B cell (primary cell): Measurements from ENCODE around the gene NDUFAF5. TPM values are rescaled to one million over a fixed set of nuclear protein-coding genes. Genes with fewer than 3 reads are reported as not detected.
A peak's percentile ranks its signal among the peaks of the same experiment; 100 is the strongest.

Experiments
- ATAC-seq: fragments of 200-7000 bp; cut with Tn5 transposase; one replicate; pipeline ENCODE4 v1.10.0; 2021; ENCODE audit warnings: low read depth, mild to moderate bottlenecking, moderate number of reproducible peaks, moderate library complexity
- CTCF ChIA-PET: fragments of 350-600 bp; sonication (Branson Sonifier 250); formaldehyde crosslinking; loops from one replicate; lab custom pipeline; 2021; ENCODE audit warnings: antibody characterized with exemption, inconsistent platforms; lab: Charles Lee
- POLR2A ChIA-PET: fragments of 350-600 bp; sonication (Branson Sonifier 250); formaldehyde crosslinking; loops from one replicate; lab custom pipeline; 2021; ENCODE audit warnings: antibody characterized with exemption; lab: Charles Lee
- DNase-seq: peaks from one replicate; pipeline ENCODE4 v3.0.0; 2013
- H2AFZ ChIP-seq: 2 replicates; pipeline ENCODE4 v1.6.1; 2012; ENCODE audit warnings: mild to moderate bottlenecking, low read depth, low read length; ENCODE audit not compliant: insufficient read depth, poor library complexity, severe bottlenecking
- H3K27ac ChIP-seq, 2 donors: 1 replicate in 1 of 2; 2 replicates in 1 of 2; pipeline ENCODE4 v1.5.1; 2012 to 2013; ENCODE audit warnings: low read length in 2 of 2, mild to moderate bottlenecking in 2 of 2, moderate library complexity in 1 of 2
- H3K27me3 ChIP-seq, 4 experiments: fragments of 200-600 bp in 1 of 4; sonication (generic) in 1 of 4; replicated peaks in 1 of 4; 1 replicate in 2 of 4; 2 replicates in 2 of 4; pipeline versions ENCODE4 v1.6.1 to v1.7.0; 2013 to 2016; ENCODE audit warnings: low read length in 3 of 4, mild to moderate bottlenecking in 2 of 4, mixed read lengths in 1 of 4, moderate library complexity in 1 of 4; ENCODE audit not compliant: insufficient read depth in 4 of 4, control insufficient read depth in 3 of 4; ENCODE audit errors: control extremely low read depth in 1 of 4
- H3K36me3 ChIP-seq, 2 experiments: replicated peaks in 1 of 2; 1 replicate in 1 of 2; 2 replicates in 1 of 2; pipeline versions ENCODE4 v1.6.1 to v1.7.1; 2013; ENCODE audit warnings: low read length in 1 of 2; ENCODE audit not compliant: insufficient read depth in 2 of 2, control insufficient read depth in 1 of 2; ENCODE audit errors: control extremely low read depth in 1 of 2, extremely low read depth in 1 of 2
- H3K4me1 ChIP-seq, 2 donors: fragments of 200-600 bp in 1 of 2; sonication (generic) in 1 of 2; 1 replicate in 1 of 2; 2 replicates in 1 of 2; pipeline versions ENCODE4 v1.5.1 to v1.6.1; 2013 to 2017; ENCODE audit warnings: low read length in 2 of 2; ENCODE audit not compliant: control insufficient read depth in 2 of 2, insufficient read depth in 2 of 2
- H3K4me2 ChIP-seq: replicated peaks from 2 replicates; pipeline ENCODE3; 2012; ENCODE audit warnings: mild to moderate bottlenecking, low read depth, low read length; ENCODE audit not compliant: poor library complexity, severe bottlenecking
- H3K4me3 ChIP-seq, 5 experiments: fragments of 200-600 bp in 1 of 5; sonication (generic) in 1 of 5; 1 replicate in 3 of 5; 2 replicates in 2 of 5; pipeline versions ENCODE4 v1.5.1 to v1.7.0; 2011 to 2016; ENCODE audit warnings: low read length in 4 of 5, mild to moderate bottlenecking in 4 of 5, low read depth in 2 of 5, control low read depth in 1 of 5, moderate library complexity in 1 of 5; ENCODE audit not compliant: insufficient read depth in 1 of 5; ENCODE audit errors: control extremely low read depth in 1 of 5, extremely low read depth in 1 of 5
- H3K79me2 ChIP-seq: fragments of 200-600 bp; sonication (generic); one replicate; pipeline ENCODE4 v1.6.0; 2016; ENCODE audit warnings: low read length; ENCODE audit not compliant: control insufficient read depth, insufficient read depth
- H3K9ac ChIP-seq: fragments of 200-600 bp; sonication (generic); 2 replicates; pipeline ENCODE4 v1.6.1; 2017; ENCODE audit warnings: mild to moderate bottlenecking, low read length, moderate library complexity
- H3K9me3 ChIP-seq, 3 donors: one replicate each; pipeline versions ENCODE4 v1.6.1 to v1.7.1; 2013; ENCODE audit warnings: low read length in 2 of 3; ENCODE audit not compliant: control insufficient read depth in 2 of 3, insufficient read depth in 1 of 3; ENCODE audit errors: control extremely low read depth in 1 of 3
- H4K20me1 ChIP-seq: 2 replicates; pipeline ENCODE4 v1.6.0; 2012; ENCODE audit warnings: mild to moderate bottlenecking, low read length; ENCODE audit not compliant: insufficient read depth, control insufficient read depth, poor library complexity, severe bottlenecking
- H3K27ac Mint-ChIP-seq: one replicate; pipeline ENCODE4 v1.8.0; 2021; ENCODE audit warnings: mixed read lengths
- H3K27me3 Mint-ChIP-seq: one replicate; pipeline ENCODE4 v1.8.0; 2021; ENCODE audit warnings: mixed read lengths
- H3K4me1 Mint-ChIP-seq: one replicate; pipeline ENCODE4 v1.8.0; 2021; ENCODE audit warnings: mixed read lengths
- H3K4me3 Mint-ChIP-seq: one replicate; pipeline ENCODE4 v1.8.0; 2021; ENCODE audit warnings: mixed read lengths
- H3K9me3 Mint-ChIP-seq: one replicate; pipeline ENCODE4 v1.8.0; 2022; ENCODE audit warnings: mixed read lengths; ENCODE audit not compliant: insufficient read depth
- CTCF ChIP-seq: fragments of 200-600 bp; IDR thresholded peaks from one replicate; pipeline ENCODE4 v1.8.0; 2022; ENCODE audit warnings: antibody characterized with exemption, mild to moderate bottlenecking
- EZH2 ChIP-seq: IDR thresholded peaks from 2 replicates; pipeline ENCODE4 v1.6.1; 2012; ENCODE audit warnings: borderline replicate concordance, low read depth, mild to moderate bottlenecking, moderate library complexity, low read length; ENCODE audit not compliant: insufficient read depth, poor library complexity, severe bottlenecking
- WGBS: methylation state at CpG from one replicate; pipeline ENCODE4 v1.1.5; 2013; ENCODE audit warnings: missing lambda C conversion rate; ENCODE audit not compliant: insufficient coverage; 5-methylcytosine and 5-hydroxymethylcytosine counted together
- intact Hi-C: fragments of 100-400 bp; cut with micrococcal nuclease; formaldehyde crosslinking; loops from one replicate; pipeline ENCODE4 v1.10.0; 2022
- polyA plus RNA-seq: library from polyadenylated mRNA; depleted of rRNA; stranded (reverse); fragments of >200 nt; gene quantifications from 2 replicates; pipeline ENCODE4 v1.2.3, GENCODE V29; 2012
- total RNA-seq, 2 donors: library from RNA; stranded (reverse); fragments of 120-200 nt in 1 of 2; gene quantifications; 1 replicate in 1 of 2; 2 replicates in 1 of 2; pipeline versions ENCODE4 v1.2.3 to v1.2.4, GENCODE V29; 2013 to 2022

The NDUFAF5 gene
- total and polyA plus RNA-seq, 2 donors (not counting 1 experiment from before 2014, with no cell fraction given), result 6.5 to 28.8 TPM

- CTCF ChIA-PET, result interaction anchor here (0.6 to 3.3 kb wide), 4 partner anchors 8 to 665 kb away, joined by 3 to 33 read pairs (median 4); no protein-coding TSS in a partner anchor
- DNase-seq (no peak), ATAC-seq (peak; percentile 6)
- intact Hi-C loops, result loop anchor here (1.0 kb wide), 1 partner anchor 145 kb away; no protein-coding TSS in a partner anchor
- Mint-ChIP-seq H3K27ac (peak overlapping the region; percentile 96), H3K4me3 (peak overlapping the region; percentile 98), H3K9me3 (no peaks in the 10 kb centered on the region), H3K27me3 (no peaks in the 10 kb centered on the region), H3K4me1 (peaks cover 52% of the 10 kb centered on the region)
- H3K27me3 ChIP-seq, result no peaks in the 10 kb centered on the region
- no peaks in the 10 kb centered on the region for H3K9me3 ChIP-seq
- peaks cover 0 to 29% of the 10 kb centered on the region in 2 experiments for H3K36me3 ChIP-seq
- peak overlapping the region; percentile 99 for H2AFZ ChIP-seq
- H3K9ac ChIP-seq, result peak overlapping the region; percentile 96
- H3K79me2 ChIP-seq, result peaks cover 61% of the 10 kb centered on the region
- H3K4me3 ChIP-seq, result peak overlapping the region; percentile 68 to 91 (median 85)
- TF ChIP-seq EZH2 (no peak), CTCF (no peak)
- no peaks in the 10 kb centered on the region for H4K20me1 ChIP-seq
- peaks cover 22 to 23% of the 10 kb centered on the region in 2 donors for H3K4me1 ChIP-seq
- peak overlapping the region; percentile 85 to 91 for H3K27ac ChIP-seq
- under 1% methylated on average over 14 of the region's 26 CpGs for WGBS
- POLR2A ChIA-PET, result interaction anchor here (0.6 to 0.7 kb wide), 2 partner anchors 12 to 146 kb away, joined by 3 read pairs; no protein-coding TSS in a partner anchor
- peak overlapping the region; percentile 92 for H3K4me2 ChIP-seq
Observed at GRCh38 chr20:13784271-13784892, 446 bp upstream of the NDUFAF5 start.
